Hematopoietic multipotent progenitor cell treated with erythropoietin and hydrocortisone succinate and interleukin-3 and kit ligand, for 6 days (in vitro differentiated cells): ENCODE results near the gene MRPS5.

Experiments
- DNase-seq: peaks from one replicate; pipeline ENCODE4 v3.0.0-alpha.2; 2015

The MRPS5 gene

GRCh38 chr2:95087379-95087778 lies 34.2 kb downstream of the MRPS5 start:
- DNase-seq: no peak

GRCh38 chr2:95086017-95086416 lies 35.6 kb downstream of the MRPS5 start:
- DNase-seq: no peak

GRCh38 chr2:95082477-95082876 lies 39.1 kb downstream of the MRPS5 start:
- no peak for DNase-seq

GRCh38 chr2:95079199-95079683 lies 42.4 kb downstream of the MRPS5 start:
- DNase-seq: no peak

GRCh38 chr2:95077861-95078603 lies 43.6 kb downstream of the MRPS5 start:
- DNase-seq: no peak

GRCh38 chr2:95077530-95077825 lies 44.1 kb downstream of the MRPS5 start:
- DNase-seq: peak; percentile 22

- DNase-seq: peak; percentile 75
Observed at GRCh38 chr2:95076705-95077529, 44.7 kb downstream of the MRPS5 start.

- no peak for DNase-seq
Observed at GRCh38 chr2:95075440-95076132, 46.0 kb downstream of the MRPS5 start.

GRCh38 chr2:95074663-95075439 lies 46.8 kb downstream of the MRPS5 start:
- DNase-seq: no peak

- DNase-seq: no peak
Observed at GRCh38 chr2:95073856-95074662, 47.5 kb downstream of the MRPS5 start.

GRCh38 chr2:95072424-95072823 lies 49.2 kb downstream of the MRPS5 start:
- DNase-seq: no peak

- DNase-seq: no peak
Observed at GRCh38 chr2:95071856-95072255, 49.8 kb downstream of the MRPS5 start.

- DNase-seq: no peak
Observed at GRCh38 chr2:95069465-95069864, 52.1 kb downstream of the MRPS5 start.

GRCh38 chr2:95068256-95068655 lies 53.4 kb downstream of the MRPS5 start:
- no peak for DNase-seq

- DNase-seq: no peak
Observed at GRCh38 chr2:95063086-95063958, 58.3 kb downstream of the MRPS5 start.

- DNase-seq: no peak
Observed at GRCh38 chr2:95062242-95063085, 59.1 kb downstream of the MRPS5 start.

GRCh38 chr2:95061601-95062183 lies 59.9 kb downstream of the MRPS5 start:
- DNase-seq: no peak

GRCh38 chr2:95061119-95061512 lies 60.5 kb downstream of the MRPS5 start:
- DNase-seq: no peak

GRCh38 chr2:95060446-95061118 lies 61.0 kb downstream of the MRPS5 start:
- no peak for DNase-seq
